ENCODE measurements around the gene TLX2. TPM values are rescaled to one million over a fixed set of nuclear protein-coding genes. Genes with fewer than 3 reads are reported as not detected.

The TLX2 gene
- polyA plus RNA-seq, 2 of the 4 experiments (the other 2 are of a cell fraction) = 0.05 to 0.37 TPM

GRCh38 chr2:74489906-74490305, 24.3 kb upstream of the TLX2 start:
- H3K4me2 ChIP-seq = no peak overlapping the region
- TF ChIP-seq MAZ (IDR thresholded peaks at IDR 0.05; ENCODE audit: borderline replicate concordance, low read depth, low read length) (no peak), TFCP2L1 (CRISPR knock-in tag; IDR thresholded peaks at IDR 0.05) (no peak), ZC3H11A (IDR thresholded peaks at IDR 0.05) (no peak), RARB (CRISPR knock-in tag; IDR thresholded peaks at IDR 0.05) (no peak), HOXA7 (CRISPR knock-in tag; IDR thresholded peaks at IDR 0.05) (no peak), EHF (CRISPR knock-in tag; IDR thresholded peaks at IDR 0.05) (no peak), JUN (IDR thresholded peaks at IDR 0.05) (no peak), SREBF2 (IDR thresholded peaks at IDR 0.05) (no peak), CTCF (IDR thresholded peaks at IDR 0.05) (no peak), HDAC2 (IDR thresholded peaks at IDR 0.05) (no peak), PBX3 (IDR thresholded peaks at IDR 0.05) (no peak), EP300 (IDR thresholded peaks at IDR 0.05) (no peak), HES2 (IDR thresholded peaks at IDR 0.05) (no peak), KDM5A (IDR thresholded peaks at IDR 0.05) (no peak), RFX5 (IDR thresholded peaks at IDR 0.05) (no peak), CBX2 (IDR thresholded peaks at IDR 0.05; ENCODE audit: borderline replicate concordance, low read depth) (no peak), RCOR1 (IDR thresholded peaks at IDR 0.05; ENCODE audit: low read depth, low read length) (no peak), RNF2 (IDR thresholded peaks at IDR 0.05; ENCODE audit: borderline replicate concordance, low read depth) (no peak)
- no peak overlapping the region for H3K27ac ChIP-seq
- H3K9me3 ChIP-seq = no peaks in the 10 kb centered on the region
- CTCF ChIA-PET = interaction anchor here (0.7 to 13.8 kb wide), 7 partner anchors 8 to 157 kb away, joined by 3 to 184 read pairs (median 4); partner anchors contain the start of gene LBX2
- POLR2A ChIA-PET = interaction anchor here (0.9 to 1.7 kb wide), 3 partner anchors 11 to 40 kb away, joined by 4 to 5 read pairs (median 4); partner anchors contain the start of genes AUP1 and HTRA2
- no peaks in the 10 kb centered on the region for H3K4me1 ChIP-seq
- no peak for DNase-seq (ENCODE audit: low read depth in 1 of 2, low spot score in 1 of 2)
- WGBS (ENCODE audit: missing lambda C conversion rate) = 96% methylated on average over 9 of the region's 9 CpGs
- no peak for ATAC-seq
- no peak for FAIRE-seq
- H3K4me3 ChIP-seq = no peak overlapping the region

- DNase-seq (ENCODE audit: low read depth in 1 of 2, low spot score in 1 of 2) = no peak
- no peak for FAIRE-seq
- CTCF ChIA-PET = interaction anchor here (1.0 to 15.5 kb wide), 7 partner anchors 5 to 95 kb away, joined by 3 to 184 read pairs (median 29); partner anchors contain the start of genes CCDC142, DQX1, LBX2 and TTC31
- no peaks in the 10 kb centered on the region for H3K9me3 ChIP-seq
- no peak overlapping the region for H3K4me3 ChIP-seq
- no peak overlapping the region for H3K4me2 ChIP-seq
- WGBS (ENCODE audit: missing lambda C conversion rate) = 88% methylated on average over 12 of the region's 12 CpGs
- POLR2A ChIA-PET = no interaction called here
- no peak overlapping the region for H3K27ac ChIP-seq
- TF ChIP-seq RARB (CRISPR knock-in tag; IDR thresholded peaks at IDR 0.05) = no peak
- no peak for TF ChIP-seq E2F6 (IDR thresholded peaks at IDR 0.05; ENCODE audit: borderline replicate concordance, low read depth)
- no peak for TF ChIP-seq POLR2A (IDR thresholded peaks at IDR 0.05; ENCODE audit: low read length)
- TF ChIP-seq BHLHE40 (IDR thresholded peaks at IDR 0.05; ENCODE audit: low read depth, low read length) = no peak
- no peak for TF ChIP-seq EHF (CRISPR knock-in tag; IDR thresholded peaks at IDR 0.05)
- TF ChIP-seq REST (IDR thresholded peaks at IDR 0.05) = no peak
- TF ChIP-seq KDM5A (IDR thresholded peaks at IDR 0.05) = no peak
- no peak for TF ChIP-seq USF2 (IDR thresholded peaks at IDR 0.05)
- no peak for TF ChIP-seq FOSB (CRISPR knock-in tag; IDR thresholded peaks at IDR 0.05)
- no peak for TF ChIP-seq FOXS1 (CRISPR knock-in tag; IDR thresholded peaks at IDR 0.05)
- no peak for TF ChIP-seq HOXB13 (CRISPR knock-in tag; IDR thresholded peaks at IDR 0.05; ENCODE audit: low read depth)
- TF ChIP-seq CBX8 (IDR thresholded peaks at IDR 0.05) = no peak
- TF ChIP-seq ZSCAN20 (CRISPR knock-in tag; IDR thresholded peaks at IDR 0.05) = no peak
- TF ChIP-seq HOXA7 (CRISPR knock-in tag; IDR thresholded peaks at IDR 0.05) = no peak
- no peak for TF ChIP-seq MYC (IDR thresholded peaks at IDR 0.05; ENCODE audit: borderline replicate concordance, low read length)
- TF ChIP-seq MAX (IDR thresholded peaks at IDR 0.05) = no peak
- ATAC-seq = no peak
- H3K4me1 ChIP-seq = no peaks in the 10 kb centered on the region
These were observed 22.4 kb upstream of the TLX2 start for GRCh38 chr2:74491648-74492544.

All from A549 (cell line).